Heart left ventricle (tissue), 13 donors: ENCODE results near the gene POU5F2.

ENCODE experiments used
- POLR2A ChIP-seq, 2 donors: fragments of 450-650 bp; IDR thresholded peaks; one replicate each; pipeline ENCODE4 v1.6.1; 2017; ENCODE audit warnings: antibody characterized with exemption in 2 of 2, mild to moderate bottlenecking in 2 of 2, moderate library complexity in 2 of 2
- TF ChIP-seq, protein P1 (sequence below), 12 donors: fragments of 200-600 bp; sonication (generic) in 4 of 12; IDR thresholded peaks; one replicate each; pipeline versions ENCODE4 v1.5.0 to v1.8.0; 2018 to 2022; ENCODE audit warnings: antibody characterized with exemption in 12 of 12, mild to moderate bottlenecking in 5 of 12
- donor health status: ischemic (EF 13 %, LVEDD 7.1; RV severe dilation, severe dysfunction).
- donor health status: DM: no; HTN: yes; CAD: no.
- donor health status: DM: no; HTN: no; CAD: no.
- donor health status: ischemic (EF 25% LVEDD 6.9; RV normal size, moderate dysfunction).
- donor health status: ischemic (EF 25% LVEDD 5.7; RV mildly dilated, moderate dysfunction).
- donor health status: ischemic (EF 35%, LVEDD 5.7; RV mildly dilated, moderate dysfunction).
- donor health status: nonischemic (EF 11% LVEDD 7.7; RV severe dilation, severe dysfunction).
- donor health status: DM: yes; HTN: yes; CAD: no.
- donor health status: PGD.
- donor health status: ischemic (EF 29% LVEDD 5.4; RV normal size, mild dysfunction).
- donor health status: nonischemic (EF 23%, LVEDD 6.1; RV moderate dilation, normal function).

DNA sequence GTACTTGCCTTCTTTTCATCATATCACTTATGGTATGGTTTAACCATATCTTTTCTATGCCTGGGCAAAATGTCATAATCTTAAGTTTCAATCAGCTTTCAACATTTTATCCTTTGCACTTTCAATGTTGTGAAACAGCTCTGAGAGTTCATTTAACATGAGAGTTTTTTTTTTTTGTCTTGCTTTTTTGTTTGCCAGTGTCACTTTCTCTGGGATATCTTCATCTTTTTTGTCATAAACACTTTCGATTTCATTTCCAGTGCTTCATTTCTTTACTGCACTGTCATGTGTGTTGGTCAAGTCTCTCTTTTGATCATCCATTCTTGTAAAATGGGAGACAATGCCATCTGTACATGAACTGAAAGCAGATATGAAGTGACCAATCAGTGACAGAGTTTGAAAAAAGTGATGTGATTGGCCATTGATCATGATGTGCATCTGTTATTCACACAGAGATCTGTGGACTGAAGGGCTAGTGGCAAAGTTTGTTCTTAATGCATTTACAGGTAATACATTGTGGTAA, 7.5 kb upstream of the POU5F2 start:
- TF ChIP-seq POLR2A (IDR thresholded peaks at IDR 0.05): no peak
- TF ChIP-seq, protein P1, sequence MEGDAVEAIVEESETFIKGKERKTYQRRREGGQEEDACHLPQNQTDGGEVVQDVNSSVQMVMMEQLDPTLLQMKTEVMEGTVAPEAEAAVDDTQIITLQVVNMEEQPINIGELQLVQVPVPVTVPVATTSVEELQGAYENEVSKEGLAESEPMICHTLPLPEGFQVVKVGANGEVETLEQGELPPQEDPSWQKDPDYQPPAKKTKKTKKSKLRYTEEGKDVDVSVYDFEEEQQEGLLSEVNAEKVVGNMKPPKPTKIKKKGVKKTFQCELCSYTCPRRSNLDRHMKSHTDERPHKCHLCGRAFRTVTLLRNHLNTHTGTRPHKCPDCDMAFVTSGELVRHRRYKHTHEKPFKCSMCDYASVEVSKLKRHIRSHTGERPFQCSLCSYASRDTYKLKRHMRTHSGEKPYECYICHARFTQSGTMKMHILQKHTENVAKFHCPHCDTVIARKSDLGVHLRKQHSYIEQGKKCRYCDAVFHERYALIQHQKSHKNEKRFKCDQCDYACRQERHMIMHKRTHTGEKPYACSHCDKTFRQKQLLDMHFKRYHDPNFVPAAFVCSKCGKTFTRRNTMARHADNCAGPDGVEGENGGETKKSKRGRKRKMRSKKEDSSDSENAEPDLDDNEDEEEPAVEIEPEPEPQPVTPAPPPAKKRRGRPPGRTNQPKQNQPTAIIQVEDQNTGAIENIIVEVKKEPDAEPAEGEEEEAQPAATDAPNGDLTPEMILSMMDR (IDR thresholded peaks at IDR 0.05): no peak
